GM23338 (cell line): ENCODE measurements around the gene BCAS3. TPM values are rescaled to one million over a fixed set of nuclear protein-coding genes. Genes with fewer than 3 reads are reported as not detected.

Experiments
- ATAC-seq: fragments of 200-7000 bp; cut with Tn5 transposase; 3 replicates; pipeline ENCODE4 v1.9.1; 2020
- DNase-seq: peaks from one replicate; pipeline ENCODE4 v3.0.0-alpha.2; 2015; ENCODE audit warnings: low spot score
- H2AFZ ChIP-seq: fragments of 200-600 bp; sonication (generic); 2 replicates; pipeline ENCODE4 v1.8.0; 2016; ENCODE audit warnings: antibody characterized with exemption, mild to moderate bottlenecking, moderate library complexity
- H3F3A ChIP-seq: fragments of 200-600 bp; sonication (generic); replicated peaks from 2 replicates; pipeline ENCODE4 v1.8.0; 2017; ENCODE audit warnings: antibody characterized with exemption, mixed run types, low read depth
- H3K27ac ChIP-seq: fragments of 200-600 bp; sonication (generic); 2 replicates; pipeline ENCODE4 v1.6.1; 2016; ENCODE audit warnings: low read depth
- H3K27me3 ChIP-seq: fragments of 200-600 bp; sonication (generic); 2 replicates; pipeline ENCODE4 v1.8.0; 2016; ENCODE audit warnings: mild to moderate bottlenecking, mixed run types, moderate library complexity; ENCODE audit not compliant: insufficient read depth
- H3K36me3 ChIP-seq: fragments of 200-600 bp; sonication (generic); 2 replicates; pipeline ENCODE4 v1.8.0; 2016; ENCODE audit warnings: mild to moderate bottlenecking; ENCODE audit not compliant: insufficient read depth
- H3K4me1 ChIP-seq: fragments of 200-600 bp; sonication (generic); 2 replicates; pipeline ENCODE4 v1.8.0; 2016; ENCODE audit warnings: mild to moderate bottlenecking, moderate library complexity; ENCODE audit not compliant: insufficient read depth
- H3K4me2 ChIP-seq: fragments of 200-600 bp; sonication (generic); 2 replicates; pipeline ENCODE4 v1.7.1; 2017; ENCODE audit warnings: mixed run types
- H3K4me3 ChIP-seq: fragments of 200-600 bp; sonication (generic); 2 replicates; pipeline ENCODE4 v1.6.1; 2016; ENCODE audit warnings: mixed run types
- H3K79me2 ChIP-seq: fragments of 200-600 bp; sonication (generic); replicated peaks from 2 replicates; pipeline ENCODE4 v1.8.0; 2017; ENCODE audit warnings: mild to moderate bottlenecking; ENCODE audit not compliant: insufficient read depth
- H3K9me2 ChIP-seq: fragments of 200-600 bp; sonication (generic); 2 replicates; pipeline ENCODE4 v1.8.0; 2017; ENCODE audit not compliant: insufficient read depth
- H4K20me1 ChIP-seq: fragments of 200-600 bp; sonication (generic); replicated peaks from 2 replicates; pipeline ENCODE4 v1.8.0; 2017; ENCODE audit warnings: mild to moderate bottlenecking; ENCODE audit not compliant: insufficient read depth
- H3K27ac Mint-ChIP-seq: 2 replicates; pipeline ENCODE4 v1.8.0; 2020; ENCODE audit warnings: inconsistent platforms, mild to moderate bottlenecking, moderate library complexity, mixed read lengths
- H3K27me3 Mint-ChIP-seq: 3 replicates; pipeline ENCODE4 v1.8.0; 2022; ENCODE audit warnings: low read depth, mild to moderate bottlenecking, moderate library complexity, mixed read lengths, inconsistent platforms; ENCODE audit not compliant: insufficient read depth, poor library complexity
- H3K36me3 Mint-ChIP-seq: 3 replicates; pipeline ENCODE4 v1.8.0; 2021; ENCODE audit warnings: low read depth, mild to moderate bottlenecking, inconsistent platforms, moderate library complexity, mixed read lengths
- H3K4me1 Mint-ChIP-seq: 3 replicates; pipeline ENCODE4 v1.8.0; 2020; ENCODE audit warnings: mild to moderate bottlenecking, inconsistent platforms, mixed read lengths
- H3K4me3 Mint-ChIP-seq: 3 replicates; pipeline ENCODE4 v1.8.0; 2021; ENCODE audit warnings: moderate library complexity, mild to moderate bottlenecking, inconsistent platforms, mixed read lengths
- H3K9me3 Mint-ChIP-seq: 3 replicates; pipeline ENCODE4 v1.8.0; 2020; ENCODE audit warnings: moderate library complexity, mild to moderate bottlenecking, inconsistent platforms, mixed read lengths
- CREB1 ChIP-seq: fragments of 250-450 bp; sonication (Bioruptor Pico); IDR thresholded peaks from 2 replicates; pipeline ENCODE4 v1.5.0; 2020; ENCODE audit warnings: low read depth, mild to moderate bottlenecking, moderate library complexity
- ETS1 ChIP-seq: IDR thresholded peaks from 2 replicates; pipeline ENCODE4 v1.6.1; 2016; ENCODE audit warnings: antibody characterized with exemption
- EZH2 ChIP-seq: fragments of 200-600 bp; sonication (generic); IDR thresholded peaks from one replicate; pipeline ENCODE4 v1.8.0; 2017; ENCODE audit warnings: antibody characterized with exemption, mild to moderate bottlenecking, low read depth; ENCODE audit not compliant: unreplicated experiment
- EZH2phosphoT487 ChIP-seq: fragments of 200-600 bp; sonication (generic); IDR thresholded peaks from one replicate; pipeline ENCODE4 v1.8.1; 2018; ENCODE audit warnings: antibody characterized with exemption; ENCODE audit not compliant: unreplicated experiment
- JUNB ChIP-seq: IDR thresholded peaks from one replicate; pipeline ENCODE4 v1.6.1; 2016; ENCODE audit warnings: antibody characterized with exemption; ENCODE audit not compliant: unreplicated experiment
- NANOG ChIP-seq: IDR thresholded peaks from 2 replicates; pipeline ENCODE4 v1.6.1; 2016; ENCODE audit warnings: antibody characterized with exemption, borderline replicate concordance
- POLR2AphosphoS5 ChIP-seq: IDR thresholded peaks from 2 replicates; pipeline ENCODE4 v1.6.1; 2016; ENCODE audit warnings: antibody characterized with exemption, low read depth
- STAT1 ChIP-seq: IDR thresholded peaks from one replicate; pipeline ENCODE4 v1.6.1; 2016; ENCODE audit warnings: antibody characterized with exemption; ENCODE audit not compliant: unreplicated experiment
- ZNF114 ChIP-seq: fragments of 250-450 bp; sonication (Bioruptor Pico); IDR thresholded peaks from 2 replicates; pipeline ENCODE4 v1.5.0; 2020; ENCODE audit warnings: mild to moderate bottlenecking, moderate library complexity
- ZNF331 ChIP-seq: fragments of 250-450 bp; sonication (Bioruptor Pico); IDR thresholded peaks from 2 replicates; pipeline ENCODE4 v1.5.0; 2020; ENCODE audit warnings: low read depth, mild to moderate bottlenecking, moderate library complexity
- ZNF462 ChIP-seq: fragments of 250-450 bp; sonication (Bioruptor Pico); IDR thresholded peaks from 2 replicates; pipeline ENCODE4 v1.5.0; 2020; ENCODE audit warnings: mild to moderate bottlenecking, moderate library complexity
- polyA plus RNA-seq: library from polyadenylated mRNA; unstranded; fragments of >200 nt; fragmentation: Nextera tagmentation; extraction: Ambion mirVana; gene quantifications from 2 replicates; pipeline ENCODE4 v1.2.1, GENCODE V29; 2016
- total RNA-seq: library from RNA; depleted of rRNA; stranded (reverse); fragments of >200 nt; shearing (Covaris generic); gene quantifications from 2 replicates; pipeline ENCODE4 v1.2.3, GENCODE V29; 2014
- TF ChIP-seq, protein P1 (sequence below): IDR thresholded peaks from one replicate; pipeline ENCODE4 v1.6.1; 2018; ENCODE audit warnings: antibody characterized with exemption; ENCODE audit not compliant: unreplicated experiment
- TF ChIP-seq, protein P2 (sequence below), 2 experiments: fragments of 200-600 bp in 1 of 2; sonication (generic) in 1 of 2; conservative IDR thresholded peaks; 2 replicates each; pipeline versions ENCODE4 v1.5.1 to v1.6.1; 2016 to 2017; ENCODE audit warnings: antibody characterized with exemption in 2 of 2, low read depth in 2 of 2, mild to moderate bottlenecking in 2 of 2, moderate library complexity in 1 of 2

Gene BCAS3
- total and polyA plus RNA-seq, 2 experiments from 2014 or later: 8.2 to 28.0 TPM

- H3K27me3 ChIP-seq: no peaks in the 10 kb centered on the region
- H3K36me3 Mint-ChIP-seq: no peaks in the 10 kb centered on the region
- no peak overlapping the region for H3K4me2 ChIP-seq
- H3K4me1 ChIP-seq: no peaks in the 10 kb centered on the region
- no peaks in the 10 kb centered on the region for H3K9me2 ChIP-seq
- no peak overlapping the region for H3K4me3 ChIP-seq
- H3F3A ChIP-seq: no peaks in the 10 kb centered on the region
- peak overlapping the region; percentile 80 for H2AFZ ChIP-seq
- no peaks in the 10 kb centered on the region for H3K36me3 ChIP-seq
- peaks cover 3% of the 10 kb centered on the region; the same call in 1 of the 3 replicates for H3K9me3 Mint-ChIP-seq
- H3K4me1 Mint-ChIP-seq: no peaks in the 10 kb centered on the region; the same call in 1 of the 3 replicates
- DNase-seq (peak; percentile 53), ATAC-seq (peak; percentile 81)
- H4K20me1 ChIP-seq: no peaks in the 10 kb centered on the region
- H3K4me3 Mint-ChIP-seq: no peak overlapping the region
- H3K27ac ChIP-seq: no peak overlapping the region; the same call in 1 of the 2 replicates
- H3K27ac Mint-ChIP-seq: no peak overlapping the region
- no peaks in the 10 kb centered on the region for H3K79me2 ChIP-seq
- no peaks in the 10 kb centered on the region for H3K27me3 Mint-ChIP-seq
- TF ChIP-seq ZNF114: no peak
- TF ChIP-seq STAT1: no peak
- TF ChIP-seq ZNF331 (CRISPR knock-in tag): no peak
- TF ChIP-seq JUNB: no peak
- no peak for TF ChIP-seq NANOG
- TF ChIP-seq POLR2AphosphoS5: no peak
- TF ChIP-seq, protein P1, sequence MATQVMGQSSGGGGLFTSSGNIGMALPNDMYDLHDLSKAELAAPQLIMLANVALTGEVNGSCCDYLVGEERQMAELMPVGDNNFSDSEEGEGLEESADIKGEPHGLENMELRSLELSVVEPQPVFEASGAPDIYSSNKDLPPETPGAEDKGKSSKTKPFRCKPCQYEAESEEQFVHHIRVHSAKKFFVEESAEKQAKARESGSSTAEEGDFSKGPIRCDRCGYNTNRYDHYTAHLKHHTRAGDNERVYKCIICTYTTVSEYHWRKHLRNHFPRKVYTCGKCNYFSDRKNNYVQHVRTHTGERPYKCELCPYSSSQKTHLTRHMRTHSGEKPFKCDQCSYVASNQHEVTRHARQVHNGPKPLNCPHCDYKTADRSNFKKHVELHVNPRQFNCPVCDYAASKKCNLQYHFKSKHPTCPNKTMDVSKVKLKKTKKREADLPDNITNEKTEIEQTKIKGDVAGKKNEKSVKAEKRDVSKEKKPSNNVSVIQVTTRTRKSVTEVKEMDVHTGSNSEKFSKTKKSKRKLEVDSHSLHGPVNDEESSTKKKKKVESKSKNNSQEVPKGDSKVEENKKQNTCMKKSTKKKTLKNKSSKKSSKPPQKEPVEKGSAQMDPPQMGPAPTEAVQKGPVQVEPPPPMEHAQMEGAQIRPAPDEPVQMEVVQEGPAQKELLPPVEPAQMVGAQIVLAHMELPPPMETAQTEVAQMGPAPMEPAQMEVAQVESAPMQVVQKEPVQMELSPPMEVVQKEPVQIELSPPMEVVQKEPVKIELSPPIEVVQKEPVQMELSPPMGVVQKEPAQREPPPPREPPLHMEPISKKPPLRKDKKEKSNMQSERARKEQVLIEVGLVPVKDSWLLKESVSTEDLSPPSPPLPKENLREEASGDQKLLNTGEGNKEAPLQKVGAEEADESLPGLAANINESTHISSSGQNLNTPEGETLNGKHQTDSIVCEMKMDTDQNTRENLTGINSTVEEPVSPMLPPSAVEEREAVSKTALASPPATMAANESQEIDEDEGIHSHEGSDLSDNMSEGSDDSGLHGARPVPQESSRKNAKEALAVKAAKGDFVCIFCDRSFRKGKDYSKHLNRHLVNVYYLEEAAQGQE: no peak
- TF ChIP-seq, protein P2, sequence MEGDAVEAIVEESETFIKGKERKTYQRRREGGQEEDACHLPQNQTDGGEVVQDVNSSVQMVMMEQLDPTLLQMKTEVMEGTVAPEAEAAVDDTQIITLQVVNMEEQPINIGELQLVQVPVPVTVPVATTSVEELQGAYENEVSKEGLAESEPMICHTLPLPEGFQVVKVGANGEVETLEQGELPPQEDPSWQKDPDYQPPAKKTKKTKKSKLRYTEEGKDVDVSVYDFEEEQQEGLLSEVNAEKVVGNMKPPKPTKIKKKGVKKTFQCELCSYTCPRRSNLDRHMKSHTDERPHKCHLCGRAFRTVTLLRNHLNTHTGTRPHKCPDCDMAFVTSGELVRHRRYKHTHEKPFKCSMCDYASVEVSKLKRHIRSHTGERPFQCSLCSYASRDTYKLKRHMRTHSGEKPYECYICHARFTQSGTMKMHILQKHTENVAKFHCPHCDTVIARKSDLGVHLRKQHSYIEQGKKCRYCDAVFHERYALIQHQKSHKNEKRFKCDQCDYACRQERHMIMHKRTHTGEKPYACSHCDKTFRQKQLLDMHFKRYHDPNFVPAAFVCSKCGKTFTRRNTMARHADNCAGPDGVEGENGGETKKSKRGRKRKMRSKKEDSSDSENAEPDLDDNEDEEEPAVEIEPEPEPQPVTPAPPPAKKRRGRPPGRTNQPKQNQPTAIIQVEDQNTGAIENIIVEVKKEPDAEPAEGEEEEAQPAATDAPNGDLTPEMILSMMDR (conservative IDR thresholded peaks at IDR 0.05; ENCODE audit: low read depth in 2 of 2): no peak
- no peak for TF ChIP-seq EZH2
- no peak for TF ChIP-seq CREB1
- TF ChIP-seq EZH2phosphoT487: no peak
- TF ChIP-seq ETS1: no peak
- no peak for TF ChIP-seq ZNF462
Observed at GRCh38 chr17:60851181-60851580, 173.5 kb downstream of the BCAS3 start.
